NCI-H2081 (cell line): ENCODE measurements around the gene SLC25A1.

Source experiments
- DNase-seq, 2 experiments: peaks; one replicate each; lab custom pipeline; 2025; lab: John Stamatoyannopoulos, UW

Gene SLC25A1

GRCh38 chr22:19180740-19181410 lies 2.3 kb upstream of the SLC25A1 start:
- no peak for DNase-seq

- DNase-seq, result no peak
These were observed 1.7 kb upstream of the SLC25A1 start for GRCh38 chr22:19180234-19180633.

GRCh38 chr22:19179497-19180048 lies 1.0 kb upstream of the SLC25A1 start:
- DNase-seq, result peak; percentile 67 to 68

- peak in 1 of 2 experiments; percentile 39 for DNase-seq
These were observed 375 bp downstream of the SLC25A1 start for GRCh38 chr22:19178065-19178656.

GRCh38 chr22:19177164-19178064 lies 1.1 kb downstream of the SLC25A1 start:
- DNase-seq, result no peak

GRCh38 chr22:19176732-19177131 lies 1.8 kb downstream of the SLC25A1 start:
- no peak for DNase-seq

GRCh38 chr22:19176175-19176643 lies 2.3 kb downstream of the SLC25A1 start:
- no peak for DNase-seq

GRCh38 chr22:19175602-19176174 lies 2.8 kb downstream of the SLC25A1 start:
- DNase-seq, result no peak

GRCh38 chr22:19175026-19175601 lies 3.4 kb downstream of the SLC25A1 start:
- DNase-seq, result no peak

GRCh38 chr22:19174106-19175025 lies 4.2 kb downstream of the SLC25A1 start:
- no peak for DNase-seq

GRCh38 chr22:19173047-19174035 lies 5.2 kb downstream of the SLC25A1 start:
- DNase-seq, result no peak

- DNase-seq, result no peak
These were observed 6.1 kb downstream of the SLC25A1 start for GRCh38 chr22:19172213-19173046.

GRCh38 chr22:19169947-19170318 lies 8.6 kb downstream of the SLC25A1 start:
- DNase-seq, result no peak

GRCh38 chr22:19169002-19169946 lies 9.3 kb downstream of the SLC25A1 start:
- no peak for DNase-seq

GRCh38 chr22:19168088-19168890 lies 10.2 kb downstream of the SLC25A1 start:
- no peak for DNase-seq

GRCh38 chr22:19167106-19167869 lies 11.2 kb downstream of the SLC25A1 start:
- no peak for DNase-seq
